ENCODE data around the gene C4orf50. TPM values are rescaled to one million over a fixed set of nuclear protein-coding genes. Genes with fewer than 3 reads are reported as not detected.

C4orf50 gene
- total RNA-seq, 1 donor from 2014 or later = not detected

DNA sequence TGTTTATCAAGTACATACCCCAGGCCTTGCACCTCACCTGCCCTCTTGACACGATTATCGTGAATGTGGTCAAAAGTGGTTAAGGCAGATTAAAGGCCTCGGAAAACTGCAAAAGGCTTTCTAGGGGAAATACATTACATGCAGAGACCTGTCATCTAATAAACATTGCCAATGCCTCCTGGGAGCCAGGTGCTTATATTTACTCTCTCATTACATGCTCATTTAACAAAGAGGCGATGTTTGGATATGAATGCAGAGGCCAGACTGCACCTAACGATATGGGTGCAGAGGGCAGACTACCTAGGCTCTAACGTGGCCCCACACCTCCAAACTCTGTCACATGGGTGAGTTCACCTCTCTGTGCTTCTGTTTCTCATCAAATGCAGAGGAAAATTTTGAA, 139.9 kb downstream of the C4orf50 start:
- POLR2A ChIA-PET = no interaction called here

DNA sequence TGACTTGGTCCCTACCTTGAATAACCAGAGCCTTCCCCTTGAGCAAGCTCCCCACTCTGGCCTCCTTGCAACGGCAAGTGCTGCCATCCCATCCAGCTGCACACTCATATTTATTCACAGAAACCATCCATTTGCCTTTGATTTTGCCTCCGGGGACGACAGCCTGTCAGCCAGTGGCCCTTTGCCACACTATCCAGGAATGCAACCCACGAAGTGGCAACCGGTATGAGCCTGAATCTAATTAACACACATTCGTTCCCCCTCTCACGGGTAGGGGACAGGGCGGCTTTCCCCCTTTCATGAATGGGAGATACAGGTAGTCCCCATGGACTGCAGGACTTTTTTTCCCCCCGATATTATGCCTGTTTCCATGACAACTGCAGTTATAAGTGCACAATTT, 140.8 kb downstream of the C4orf50 start:
- no peak for TF ChIP-seq CTCF (IDR thresholded peaks at IDR 0.05)
- ATAC-seq (ENCODE audit: low read depth) = no peak
- CTCF ChIA-PET = no interaction called here
- H3K36me3 Mint-ChIP-seq (ENCODE audit: low read depth) = no peaks in the 10 kb centered on the region
- no peaks in the 10 kb centered on the region for H3K9me3 Mint-ChIP-seq
- H3K4me1 Mint-ChIP-seq = no peaks in the 10 kb centered on the region
- H3K27ac Mint-ChIP-seq = no peak overlapping the region
- no peak for DNase-seq
- H3K27me3 Mint-ChIP-seq = peaks cover 7% of the 10 kb centered on the region
- intact Hi-C loops (cut with micrococcal nuclease) = no loop called here
- POLR2A ChIA-PET = no interaction called here
- no peak overlapping the region for H3K4me3 Mint-ChIP-seq

More for the DNA sequence above, 139.9 kb downstream of the C4orf50 start:
- H3K36me3 Mint-ChIP-seq (ENCODE audit: low read depth) = no peaks in the 10 kb centered on the region
- H3K4me1 Mint-ChIP-seq = peaks cover 3% of the 10 kb centered on the region
- DNase-seq = no peak
- no peaks in the 10 kb centered on the region for H3K9me3 Mint-ChIP-seq
- peaks cover 13% of the 10 kb centered on the region for H3K27me3 Mint-ChIP-seq
- no peak overlapping the region for H3K4me3 Mint-ChIP-seq
- H3K27ac Mint-ChIP-seq = no peak overlapping the region
- TF ChIP-seq CTCF (IDR thresholded peaks at IDR 0.05) = no peak
- CTCF ChIA-PET = no interaction called here
- intact Hi-C loops (cut with micrococcal nuclease) = no loop called here
- no peak for ATAC-seq (ENCODE audit: low read depth)

GRCh38 chr4:5874811-5875449, 143.3 kb downstream of the C4orf50 start:
- ChIA-PET CTCF (no interaction called here), POLR2A (no interaction called here)
- ATAC-seq (ENCODE audit: low read depth) (no peak), DNase-seq (no peak)
- H3K27ac Mint-ChIP-seq = no peak overlapping the region
- H3K4me1 Mint-ChIP-seq = peaks cover 10% of the 10 kb centered on the region
- H3K27me3 Mint-ChIP-seq = peaks cover 4% of the 10 kb centered on the region
- no peak for TF ChIP-seq CTCF (IDR thresholded peaks at IDR 0.05)
- intact Hi-C loops (cut with micrococcal nuclease) = no loop called here
- H3K9me3 Mint-ChIP-seq = no peaks in the 10 kb centered on the region
- no peaks in the 10 kb centered on the region for H3K36me3 Mint-ChIP-seq (ENCODE audit: low read depth)
- H3K4me3 Mint-ChIP-seq = no peak overlapping the region

GRCh38 chr4:5870701-5871100, 147.5 kb downstream of the C4orf50 start:
- Mint-ChIP-seq H3K27me3 (peaks cover 8% of the 10 kb centered on the region), H3K4me3 (no peak overlapping the region), H3K27ac (no peak overlapping the region), H3K36me3 (ENCODE audit: low read depth) (no peaks in the 10 kb centered on the region), H3K9me3 (no peaks in the 10 kb centered on the region), H3K4me1 (peaks cover 20% of the 10 kb centered on the region)
- TF ChIP-seq CTCF (IDR thresholded peaks at IDR 0.05) = no peak
- ChIA-PET POLR2A (no interaction called here), CTCF (no interaction called here)
- ATAC-seq (ENCODE audit: low read depth) = no peak
- intact Hi-C loops (cut with micrococcal nuclease) = no loop called here
- no peak for DNase-seq

GRCh38 chr4:5869966-5870619, 148.1 kb downstream of the C4orf50 start:
- CTCF ChIA-PET = no interaction called here
- no peaks in the 10 kb centered on the region for H3K36me3 Mint-ChIP-seq (ENCODE audit: low read depth)
- peaks cover 20% of the 10 kb centered on the region for H3K4me1 Mint-ChIP-seq
- ATAC-seq (ENCODE audit: low read depth) = no peak
- no peak for DNase-seq
- H3K27me3 Mint-ChIP-seq = peaks cover 8% of the 10 kb centered on the region
- H3K27ac Mint-ChIP-seq = no peak overlapping the region
- TF ChIP-seq CTCF (IDR thresholded peaks at IDR 0.05) = no peak
- POLR2A ChIA-PET = no interaction called here
- intact Hi-C loops (cut with micrococcal nuclease) = no loop called here
- H3K9me3 Mint-ChIP-seq = no peaks in the 10 kb centered on the region
- no peak overlapping the region for H3K4me3 Mint-ChIP-seq
